B cell (primary cell): ENCODE results near the gene MLLT6.

Experiments used
- CTCF ChIP-seq: fragments of 200-600 bp; IDR thresholded peaks from one replicate; pipeline ENCODE4 v1.8.0; 2022; ENCODE audit warnings: antibody characterized with exemption, mild to moderate bottlenecking
- EZH2 ChIP-seq: IDR thresholded peaks from 2 replicates; pipeline ENCODE4 v1.6.1; 2012; ENCODE audit warnings: borderline replicate concordance, low read depth, mild to moderate bottlenecking, moderate library complexity, low read length; ENCODE audit not compliant: insufficient read depth, poor library complexity, severe bottlenecking

DNA sequence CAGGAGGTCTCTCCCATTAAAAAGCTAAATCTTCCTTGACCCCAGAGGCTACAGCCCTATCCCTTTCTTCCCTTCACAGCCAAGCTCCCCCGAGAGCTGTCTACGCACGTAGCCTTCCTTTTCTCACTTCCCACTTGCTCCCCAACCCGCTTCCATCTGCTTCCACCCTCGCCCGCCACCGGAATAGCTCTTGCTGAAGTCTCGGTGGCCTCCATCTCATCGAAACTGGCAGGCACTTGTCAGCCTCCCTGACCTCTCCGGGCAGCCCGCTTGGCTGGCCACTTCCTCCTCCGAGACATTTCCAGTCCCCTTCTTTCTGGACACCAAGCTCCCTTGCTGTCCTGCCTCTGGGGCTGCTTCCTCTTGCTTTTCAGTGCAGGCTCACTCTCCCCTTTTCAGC, 19.6 kb upstream of the MLLT6 start:
- TF ChIP-seq CTCF (no peak), EZH2 (no peak)
